T-helper 2 cell treated with Interferon-gamma antibody and Interleukin-4, amounts not matched to agents 5 μg/mL and 100 μg/mL, for 36 hours (primary cell): ENCODE results near the gene CHD8.
"Not testable (repeated sequence)": the region's sequence is repeated elsewhere in the genome, so short reads cannot be mapped to it uniquely, and the experiment has no call there.

Experiments used
- DNase-seq: peaks from one replicate; pipeline ENCODE4 v3.0.0; 2021; ENCODE audit warnings: low spot score
- H3K27ac Mint-ChIP-seq: one replicate; pipeline ENCODE4 v1.8.0; 2021; ENCODE audit warnings: mild to moderate bottlenecking, mixed read lengths
- H3K27me3 Mint-ChIP-seq: one replicate; pipeline ENCODE4 v1.8.0; 2021; ENCODE audit warnings: low read depth, mixed read lengths
- H3K36me3 Mint-ChIP-seq: one replicate; pipeline ENCODE4 v1.8.0; 2021; ENCODE audit warnings: low read depth, mixed read lengths
- H3K4me1 Mint-ChIP-seq: one replicate; pipeline ENCODE4 v1.8.0; 2021; ENCODE audit warnings: low read depth, mixed read lengths
- H3K4me3 Mint-ChIP-seq: one replicate; pipeline ENCODE4 v1.8.0; 2022; ENCODE audit warnings: mild to moderate bottlenecking, moderate library complexity, mixed read lengths
- H3K9me3 Mint-ChIP-seq: one replicate; pipeline ENCODE4 v1.8.0; 2021; ENCODE audit warnings: mixed read lengths

Gene CHD8

GRCh38 chr14:21406213-21406612 lies 49.7 kb downstream of the CHD8 start:
- Mint-ChIP-seq H3K9me3 (no peaks in the 10 kb centered on the region), H3K27ac (no peak overlapping the region), H3K27me3 (no peaks in the 10 kb centered on the region), H3K4me3 (no peak overlapping the region), H3K4me1 (no peaks in the 10 kb centered on the region), H3K36me3 (peaks cover 81% of the 10 kb centered on the region)
- DNase-seq, result no peak

- peaks cover 81% of the 10 kb centered on the region for H3K36me3 Mint-ChIP-seq
- no peak for DNase-seq
- H3K4me3 Mint-ChIP-seq, result no peak overlapping the region
Measured at GRCh38 chr14:21405097-21405496, 50.8 kb downstream of the CHD8 start.

GRCh38 chr14:21399311-21399870 lies 56.5 kb downstream of the CHD8 start:
- Mint-ChIP-seq H3K36me3 (peaks cover 68% of the 10 kb centered on the region), H3K27ac (no peak overlapping the region)

More at GRCh38 chr14:21405097-21405496, 50.8 kb downstream of the CHD8 start:
- H3K4me1 Mint-ChIP-seq, result no peaks in the 10 kb centered on the region
- H3K27me3 Mint-ChIP-seq, result no peaks in the 10 kb centered on the region
- no peak overlapping the region for H3K27ac Mint-ChIP-seq
- H3K9me3 Mint-ChIP-seq, result no peaks in the 10 kb centered on the region

GRCh38 chr14:21398901-21399300 lies 57.0 kb downstream of the CHD8 start:
- H3K36me3 Mint-ChIP-seq, result peaks cover 72% of the 10 kb centered on the region
- no peaks in the 10 kb centered on the region for H3K4me1 Mint-ChIP-seq
- H3K27me3 Mint-ChIP-seq, result no peaks in the 10 kb centered on the region
- H3K4me3 Mint-ChIP-seq, result no peak overlapping the region
- DNase-seq, result no peak
- H3K27ac Mint-ChIP-seq, result no peak overlapping the region
- no peaks in the 10 kb centered on the region for H3K9me3 Mint-ChIP-seq

More at GRCh38 chr14:21399311-21399870, 56.5 kb downstream of the CHD8 start:
- Mint-ChIP-seq H3K4me3 (no peak overlapping the region), H3K27me3 (no peaks in the 10 kb centered on the region), H3K9me3 (no peaks in the 10 kb centered on the region), H3K4me1 (no peaks in the 10 kb centered on the region)
- DNase-seq, result no peak

- H3K4me1 Mint-ChIP-seq, result no peaks in the 10 kb centered on the region
- no peaks in the 10 kb centered on the region for H3K27me3 Mint-ChIP-seq
- DNase-seq, result no peak
- no peak overlapping the region for H3K4me3 Mint-ChIP-seq
- H3K27ac Mint-ChIP-seq, result no peak overlapping the region
- H3K9me3 Mint-ChIP-seq, result no peaks in the 10 kb centered on the region
- H3K36me3 Mint-ChIP-seq, result peaks cover 65% of the 10 kb centered on the region
Measured at GRCh38 chr14:21395450-21395849, 60.5 kb downstream of the CHD8 start.

- Mint-ChIP-seq H3K9me3 (no peaks in the 10 kb centered on the region), H3K27me3 (no peaks in the 10 kb centered on the region), H3K27ac (peak overlapping the region; percentile 99), H3K36me3 (peaks cover 37% of the 10 kb centered on the region), H3K4me1 (peaks cover 23% of the 10 kb centered on the region), H3K4me3 (peak overlapping the region; percentile 98)
- no peak for DNase-seq
Measured at GRCh38 chr14:21385188-21385904, 70.6 kb downstream of the CHD8 start.

GRCh38 chr14:21384494-21384851 lies 71.5 kb downstream of the CHD8 start:
- DNase-seq, result no peak
- no peaks in the 10 kb centered on the region for H3K9me3 Mint-ChIP-seq
- H3K27ac Mint-ChIP-seq, result peak overlapping the region; percentile 99

GRCh38 chr14:21383848-21384493 lies 72.0 kb downstream of the CHD8 start, which contains the start of gene SUPT16H:
SUPT16H (minus strand) TSS chr14:21384019; CDS start chr14:21383927, 92 bp downstream.
- Mint-ChIP-seq H3K27ac (peak within 1 kb of the TSS; percentile 99), H3K4me1 (peaks cover 28% of the 10 kb centered on the region), H3K36me3 (peaks cover 34% of the 10 kb centered on the region), H3K27me3 (no peaks in the 10 kb centered on the region), H3K4me3 (peak within 1 kb of the TSS; percentile 98), H3K9me3 (no peaks in the 10 kb centered on the region)
- peak; percentile 95 for DNase-seq

More at GRCh38 chr14:21384494-21384851, 71.5 kb downstream of the CHD8 start:
- Mint-ChIP-seq H3K36me3 (peaks cover 34% of the 10 kb centered on the region), H3K4me3 (peak overlapping the region; percentile 98), H3K27me3 (no peaks in the 10 kb centered on the region), H3K4me1 (peaks cover 26% of the 10 kb centered on the region)

GRCh38 chr14:21382886-21383847 lies 72.8 kb downstream of the CHD8 start:
- peak; percentile 53 for DNase-seq
- no peaks in the 10 kb centered on the region for H3K27me3 Mint-ChIP-seq
- peak overlapping the region; percentile 98 for H3K4me3 Mint-ChIP-seq
- H3K9me3 Mint-ChIP-seq, result no peaks in the 10 kb centered on the region
- H3K36me3 Mint-ChIP-seq, result peaks cover 33% of the 10 kb centered on the region
- H3K4me1 Mint-ChIP-seq, result peaks cover 33% of the 10 kb centered on the region
- peak overlapping the region; percentile 99 for H3K27ac Mint-ChIP-seq

GRCh38 chr14:21382095-21382494 lies 73.8 kb downstream of the CHD8 start:
- Mint-ChIP-seq H3K9me3 (no peaks in the 10 kb centered on the region), H3K27me3 (no peaks in the 10 kb centered on the region), H3K4me1 (peaks cover 38% of the 10 kb centered on the region), H3K27ac (peak overlapping the region; percentile 99), H3K36me3 (peaks cover 41% of the 10 kb centered on the region), H3K4me3 (peak overlapping the region; percentile 98)
- no peak for DNase-seq

GRCh38 chr14:21379338-21379737 lies 76.6 kb downstream of the CHD8 start:
- Mint-ChIP-seq H3K27me3 (no peaks in the 10 kb centered on the region), H3K27ac (no peak overlapping the region), H3K9me3 (no peaks in the 10 kb centered on the region), H3K4me3 (peak overlapping the region; percentile 5), H3K4me1 (peaks cover 35% of the 10 kb centered on the region), H3K36me3 (peaks cover 36% of the 10 kb centered on the region)
- no peak for DNase-seq

GRCh38 chr14:21373980-21374379 lies 81.9 kb downstream of the CHD8 start:
- peaks cover 18% of the 10 kb centered on the region for H3K4me1 Mint-ChIP-seq
- H3K27ac Mint-ChIP-seq, result no peak overlapping the region
- no peak overlapping the region for H3K4me3 Mint-ChIP-seq
- H3K9me3 Mint-ChIP-seq, result no peaks in the 10 kb centered on the region
- H3K27me3 Mint-ChIP-seq, result no peaks in the 10 kb centered on the region
- DNase-seq, result no peak
- peaks cover 53% of the 10 kb centered on the region for H3K36me3 Mint-ChIP-seq

- not testable (repeated sequence) for H3K4me1 Mint-ChIP-seq, H3K27ac Mint-ChIP-seq, H3K4me3 Mint-ChIP-seq, H3K9me3 Mint-ChIP-seq, DNase-seq, H3K27me3 Mint-ChIP-seq
- peaks cover 58% of the 10 kb centered on the region for H3K36me3 Mint-ChIP-seq
Measured at GRCh38 chr14:21372814-21373213, 83.1 kb downstream of the CHD8 start.
